HS-5 (cell line): Measurements from ENCODE around the gene STK4.

Experiments
- DNase-seq: peaks from one replicate; pipeline ENCODE4 v3.0.0-alpha.2; 2012; ENCODE audit warnings: low read depth

STK4 gene

GRCh38 chr20:45029884-45030283 is 63.6 kb downstream of the STK4 start:
- no peak for DNase-seq

- no peak for DNase-seq
Observed at GRCh38 chr20:45032276-45032675, 66.0 kb downstream of the STK4 start.

- no peak for DNase-seq
Observed at GRCh38 chr20:45032781-45033180, 66.5 kb downstream of the STK4 start.

GRCh38 chr20:45034436-45034835 is 68.1 kb downstream of the STK4 start:
- DNase-seq = no peak

- peak; percentile 90 for DNase-seq
Observed at GRCh38 chr20:45036044-45036755, 69.9 kb downstream of the STK4 start.

GRCh38 chr20:45037050-45037449 is 70.7 kb downstream of the STK4 start:
- DNase-seq = no peak

- no peak for DNase-seq
Observed at GRCh38 chr20:45037635-45038034, 71.3 kb downstream of the STK4 start.

GRCh38 chr20:45038745-45039474 is 72.6 kb downstream of the STK4 start:
- DNase-seq = no peak

- DNase-seq = no peak
Observed at GRCh38 chr20:45039475-45039820, 73.1 kb downstream of the STK4 start.

- peak; percentile 83 for DNase-seq
Observed at GRCh38 chr20:45041464-45042337, 75.4 kb downstream of the STK4 start.

- no peak for DNase-seq
Observed at GRCh38 chr20:45042978-45043377, 76.7 kb downstream of the STK4 start.

- peak; percentile 79 for DNase-seq
Observed at GRCh38 chr20:45044084-45044573, 77.8 kb downstream of the STK4 start.

- DNase-seq = no peak
Observed at GRCh38 chr20:45044601-45045000, 78.3 kb downstream of the STK4 start.

GRCh38 chr20:45047581-45048119 is 81.3 kb downstream of the STK4 start:
- DNase-seq = no peak

- DNase-seq = no peak
Observed at GRCh38 chr20:45049438-45049837, 83.1 kb downstream of the STK4 start.

- DNase-seq = no peak
Observed at GRCh38 chr20:45049904-45050471, 83.7 kb downstream of the STK4 start.

GRCh38 chr20:45051204-45052060 is 85.1 kb downstream of the STK4 start:
- no peak for DNase-seq

GRCh38 chr20:45052698-45053429 is 86.6 kb downstream of the STK4 start:
- DNase-seq = no peak

- DNase-seq = no peak
Observed at GRCh38 chr20:45053430-45054351, 87.4 kb downstream of the STK4 start.
